Transverse colon (tissue), 4 donors: ENCODE data around the gene PLEKHG4B. TPM values are rescaled to one million over a fixed set of nuclear protein-coding genes. Genes with fewer than 3 reads are reported as not detected.
A peak's percentile ranks its signal among the peaks of the same experiment; 100 is the strongest.
"Not testable (repeated sequence)": the region's sequence is repeated elsewhere in the genome, so short reads cannot be mapped to it uniquely, and the experiment has no call there.

ENCODE experiments used
- DNase-seq: peaks from one replicate; pipeline ENCODE4 v3.0.0-alpha.2; 2019
- H3K27ac ChIP-seq, 4 donors: fragments of 200-600 bp; sonication (generic); 2 replicates each; pipeline ENCODE4 v1.5.1; 2016 to 2018; ENCODE audit warnings: inconsistent platforms in 4 of 4
- H3K27me3 ChIP-seq: fragments of 200-600 bp; sonication (generic); 2 replicates; pipeline ENCODE4 v1.5.1; 2017; ENCODE audit warnings: inconsistent platforms
- H3K36me3 ChIP-seq, 4 donors: fragments of 200-600 bp; sonication (generic); 2 replicates each; pipeline ENCODE4 v1.5.1; 2017 to 2019; ENCODE audit warnings: inconsistent platforms in 4 of 4
- H3K4me1 ChIP-seq, 4 donors: fragments of 200-600 bp; sonication (generic); 2 replicates each; pipeline ENCODE4 v1.5.1; 2017 to 2020; ENCODE audit warnings: inconsistent platforms in 4 of 4
- H3K4me3 ChIP-seq, 4 donors: fragments of 200-600 bp; sonication (generic); 1 replicate in 1 of 4; 2 replicates in 3 of 4; pipeline versions ENCODE4 v1.5.1 to v1.6.1; 2017 to 2019; ENCODE audit warnings: inconsistent platforms in 4 of 4
- H3K9me3 ChIP-seq, 2 donors: fragments of 200-600 bp; sonication (generic); 2 replicates each; pipeline ENCODE4 v1.5.1; 2017 to 2019; ENCODE audit warnings: inconsistent platforms in 2 of 2
- EP300 ChIP-seq: sonication (generic); formaldehyde crosslinking; IDR thresholded peaks from one replicate; pipeline ENCODE4 v1.6.1; 2017; ENCODE audit warnings: antibody characterized with exemption, low read depth
- POLR2A ChIP-seq: fragments of 450-650 bp; IDR thresholded peaks from one replicate; pipeline ENCODE4 v1.6.1; 2016; ENCODE audit warnings: antibody characterized with exemption, mild to moderate bottlenecking, moderate library complexity
- POLR2AphosphoS5 ChIP-seq, 3 donors: sonication (generic); formaldehyde crosslinking; IDR thresholded peaks; one replicate each; pipeline ENCODE4 v1.6.1; 2016; ENCODE audit warnings: antibody characterized with exemption in 3 of 3
- WGBS, 2 donors: methylation state at CpG; one replicate each; pipeline ENCODE4 v1.1.5; 2018; ENCODE audit warnings: low coverage in 1 of 2; 5-methylcytosine and 5-hydroxymethylcytosine counted together
- in situ Hi-C, 4 donors: fragments of 200-750 bp; cut with MboI; loops; one replicate each; pipeline versions ENCODE4 v1.15.0 to v1.15.1; 2017; ENCODE audit warnings: low sequenced_read_pairs in 3 of 4, low pct_ligation_motif_present in 1 of 4, low pct_unique_long_range_greater_than_20kb in 1 of 4
- intact Hi-C: fragments of 100-400 bp; cut with DNase I; formaldehyde crosslinking; loops from one replicate; pipeline ENCODE4 v1.15.1; 2023; ENCODE audit warnings: low total_unique reads
- total RNA-seq, 4 donors: library from RNA; depleted of rRNA; stranded (reverse); fragments of >200 nt; gene quantifications; one replicate each; pipeline ENCODE4 v1.1.0, GENCODE V29; 2016
- TF ChIP-seq, protein P1 (sequence below), 5 experiments: fragments of 200-600 bp in 3 of 5; fragments of 450-650 bp in 2 of 5; sonication (generic) in 3 of 5; IDR thresholded peaks; 1 replicate in 2 of 5; 2 replicates in 3 of 5; pipeline ENCODE4 v1.5.1; 2016 to 2017; ENCODE audit warnings: antibody characterized with exemption in 5 of 5, inconsistent platforms in 3 of 5, mild to moderate bottlenecking in 2 of 5, moderate library complexity in 1 of 5

PLEKHG4B gene
- total RNA-seq, 4 donors from 2014 or later: under 0.01 to 0.40 (median under 0.01) TPM; not detected in 1

DNA sequence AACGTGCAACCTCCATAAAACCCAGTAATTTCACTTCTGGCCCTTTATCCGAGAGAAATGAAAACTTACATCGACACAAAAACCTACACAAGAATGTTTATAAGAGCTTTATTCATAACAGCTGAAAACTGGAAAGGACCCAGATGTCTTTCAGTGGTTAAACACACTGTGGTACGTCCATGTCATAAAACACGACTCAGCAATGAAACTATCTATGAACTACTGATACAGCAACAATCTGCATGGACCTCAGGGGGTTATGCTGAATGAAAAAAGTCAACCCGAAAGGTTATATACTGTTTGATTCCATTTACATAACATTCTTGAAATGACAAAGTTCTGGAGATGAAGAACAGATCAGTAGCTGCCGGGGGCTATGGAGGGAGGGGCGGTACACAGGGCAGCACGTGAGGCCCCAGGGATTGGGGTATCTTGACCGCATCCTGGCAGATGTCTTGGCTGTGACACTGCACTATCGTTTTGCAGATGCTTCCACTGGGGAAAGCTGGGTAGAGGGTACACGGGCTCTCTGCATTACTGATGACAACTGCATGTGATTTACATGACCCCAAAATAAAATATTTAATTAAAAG is 121.9 kb downstream of the PLEKHG4B start:
- H3K9me3 ChIP-seq: no peaks in the 10 kb centered on the region
- WGBS, 2 donors: 80 to 81% methylated on average over 6 to 12 of the region's 12 CpGs
- no peak for DNase-seq
- no peak overlapping the region for H3K27ac ChIP-seq
- H3K4me3 ChIP-seq: no peak overlapping the region
- TF ChIP-seq POLR2A (no peak), EP300 (no peak), POLR2AphosphoS5 (IDR thresholded peaks at IDR 0.05) (no peak)
- TF ChIP-seq, protein P1, sequence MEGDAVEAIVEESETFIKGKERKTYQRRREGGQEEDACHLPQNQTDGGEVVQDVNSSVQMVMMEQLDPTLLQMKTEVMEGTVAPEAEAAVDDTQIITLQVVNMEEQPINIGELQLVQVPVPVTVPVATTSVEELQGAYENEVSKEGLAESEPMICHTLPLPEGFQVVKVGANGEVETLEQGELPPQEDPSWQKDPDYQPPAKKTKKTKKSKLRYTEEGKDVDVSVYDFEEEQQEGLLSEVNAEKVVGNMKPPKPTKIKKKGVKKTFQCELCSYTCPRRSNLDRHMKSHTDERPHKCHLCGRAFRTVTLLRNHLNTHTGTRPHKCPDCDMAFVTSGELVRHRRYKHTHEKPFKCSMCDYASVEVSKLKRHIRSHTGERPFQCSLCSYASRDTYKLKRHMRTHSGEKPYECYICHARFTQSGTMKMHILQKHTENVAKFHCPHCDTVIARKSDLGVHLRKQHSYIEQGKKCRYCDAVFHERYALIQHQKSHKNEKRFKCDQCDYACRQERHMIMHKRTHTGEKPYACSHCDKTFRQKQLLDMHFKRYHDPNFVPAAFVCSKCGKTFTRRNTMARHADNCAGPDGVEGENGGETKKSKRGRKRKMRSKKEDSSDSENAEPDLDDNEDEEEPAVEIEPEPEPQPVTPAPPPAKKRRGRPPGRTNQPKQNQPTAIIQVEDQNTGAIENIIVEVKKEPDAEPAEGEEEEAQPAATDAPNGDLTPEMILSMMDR (IDR thresholded peaks at IDR 0.05): no peak
- H3K36me3 ChIP-seq: no peaks in the 10 kb centered on the region
- peaks cover 0 to 24% (median 0%) of the 10 kb centered on the region in 4 donors for H3K4me1 ChIP-seq
- in situ Hi-C loops: no loop called here
- intact Hi-C loops: no loop called here
- no peaks in the 10 kb centered on the region for H3K27me3 ChIP-seq

DNA sequence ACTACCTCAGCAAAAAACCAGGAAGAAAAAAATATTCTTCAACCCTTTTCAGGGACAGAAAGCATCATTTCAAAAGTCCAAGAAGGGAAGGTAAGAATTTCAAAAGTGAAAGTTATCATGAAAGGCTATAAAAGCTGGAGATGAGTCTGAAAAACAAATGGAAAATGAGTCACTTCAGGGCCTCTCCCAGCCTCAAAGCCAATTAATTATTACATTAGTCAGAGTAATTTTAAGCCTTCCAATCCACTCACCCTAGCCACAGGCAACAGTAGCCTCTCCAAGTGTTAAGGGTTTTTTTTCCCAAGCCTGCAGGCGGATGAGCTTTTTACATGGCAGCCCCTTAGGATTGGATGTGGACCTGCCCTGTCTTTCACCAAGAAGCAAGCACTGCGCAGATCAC is 123.3 kb downstream of the PLEKHG4B start:
- intact Hi-C loops, H3K4me3 ChIP-seq, in situ Hi-C loops, H3K9me3 ChIP-seq, H3K27me3 ChIP-seq, H3K27ac ChIP-seq, H3K36me3 ChIP-seq, DNase-seq: not testable (repeated sequence)
- peaks cover 0 to 28% (median 6%) of the 10 kb centered on the region in 4 donors for H3K4me1 ChIP-seq
- WGBS, 2 donors: 80 to 81% methylated on average over 1 to 2 of the region's 2 CpGs

DNA sequence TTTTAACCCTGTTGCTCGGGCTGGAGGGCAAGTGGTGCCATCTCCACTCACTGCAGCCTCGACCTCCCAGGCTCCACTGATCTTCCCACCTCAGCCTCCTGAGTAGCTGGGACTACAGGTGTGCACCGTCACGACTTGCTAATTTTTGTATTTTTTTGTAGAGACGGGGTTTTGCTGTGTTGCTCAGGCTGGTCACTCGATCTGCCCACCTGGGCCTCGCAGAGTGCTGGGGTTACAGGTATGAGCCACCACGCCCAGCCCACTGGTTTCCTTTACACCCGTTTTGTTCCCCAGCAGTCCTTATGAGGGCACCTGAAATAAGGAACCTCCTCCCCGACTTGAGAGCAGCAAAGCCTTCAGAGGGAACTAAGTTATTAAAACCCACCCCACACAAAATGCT is 124.1 kb downstream of the PLEKHG4B start:
- H3K9me3 ChIP-seq, intact Hi-C loops, H3K36me3 ChIP-seq, H3K4me3 ChIP-seq, DNase-seq, in situ Hi-C loops, H3K27me3 ChIP-seq, H3K27ac ChIP-seq: not testable (repeated sequence)
- WGBS, 2 donors: 80 to 83% methylated on average over 7 to 9 of the region's 10 CpGs
- H3K4me1 ChIP-seq: peaks cover 0 to 36% (median 9%) of the 10 kb centered on the region in 4 donors

DNA sequence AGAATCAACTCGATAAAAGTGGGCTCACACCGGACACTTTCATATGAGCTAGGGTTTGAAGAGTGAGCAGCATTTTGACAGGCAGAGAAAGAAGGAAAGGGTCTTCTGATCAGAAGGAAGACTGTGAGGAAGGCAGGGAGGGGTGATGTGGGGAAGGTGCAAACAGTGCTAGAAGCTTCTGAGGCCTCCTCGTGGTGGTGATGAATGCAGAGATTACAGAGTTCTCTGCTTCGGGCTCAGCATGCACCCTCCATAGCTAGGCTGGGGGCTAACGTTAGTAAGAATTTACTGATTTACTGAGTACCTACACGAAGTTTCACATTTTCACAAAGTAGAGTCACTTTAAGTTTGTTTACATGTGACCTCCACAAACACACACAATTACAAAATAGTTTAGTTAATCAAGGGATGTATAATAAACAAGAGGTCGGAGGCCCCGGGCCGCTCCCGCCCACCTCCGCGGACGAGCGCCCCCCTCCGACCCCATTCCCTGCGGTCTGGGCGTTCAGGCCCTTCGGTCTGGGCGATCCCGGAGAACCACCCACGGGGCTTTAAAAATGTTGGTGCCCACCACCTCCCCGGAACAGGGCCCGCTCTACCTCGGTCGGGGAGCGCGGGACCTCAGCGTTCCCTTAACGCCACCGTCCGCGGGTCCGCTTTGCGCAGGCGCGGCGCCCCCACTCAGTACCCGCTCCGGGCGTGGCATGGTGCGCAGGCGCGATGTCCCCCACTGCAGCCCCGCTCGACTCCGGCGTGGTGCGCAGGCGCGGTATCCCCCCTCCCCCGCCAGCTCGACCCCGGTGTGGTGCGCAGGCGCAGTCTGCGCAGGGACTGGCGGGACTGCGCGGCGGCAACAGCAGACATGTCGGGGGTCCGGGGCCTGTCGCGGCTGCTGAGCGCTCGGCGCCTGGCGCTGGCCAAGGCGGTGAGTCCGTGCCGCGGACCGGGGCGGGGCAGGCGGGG is 125.8 kb downstream of the PLEKHG4B start, which contains the start of the genes CCDC127 and SDHA:
Gene CCDC127 (minus strand): TSS at position 660 of the 963 bp plus-strand sequence. CDS start 1,304 bp downstream, outside the sequence.
Gene SDHA (plus strand): TSS at position 827 of the 963 bp plus-strand sequence. CDS start 36 bp downstream, at position 863.
- in situ Hi-C loops, intact Hi-C loops, H3K9me3 ChIP-seq, H3K36me3 ChIP-seq, H3K27me3 ChIP-seq: not testable (repeated sequence)
- peak; percentile 98 for DNase-seq
- peaks cover 0 to 48% (median 14%) of the 10 kb centered on the region in 4 donors for H3K4me1 ChIP-seq
- WGBS, 2 donors: 0 to 2% methylated on average over 3 to 29 of the region's 75 CpGs
- peak within 1 kb of the TSS; percentile 91 to 97 (median 96) for H3K27ac ChIP-seq
- H3K4me3 ChIP-seq: peak within 1 kb of the TSS; percentile 89 to 99 (median 97)
- TF ChIP-seq POLR2A (peak; percentile 86), POLR2AphosphoS5 (IDR thresholded peaks at IDR 0.05) (peak; percentile 96 to 97 (median 97))
- TF ChIP-seq, protein P1 (IDR thresholded peaks at IDR 0.05): peak in 1 of 5 experiments; percentile 10
